KMS-11 (cell line): Measurements from ENCODE around the gene TRIM25.
"Not testable (repeated sequence)": the region's sequence is repeated elsewhere in the genome, so short reads cannot be mapped to it uniquely, and the experiment has no call there.

Experiments used
- H2AFZ ChIP-seq: fragments of 200-600 bp; sonication (generic); 2 replicates; pipeline ENCODE4 v1.6.1; 2016; ENCODE audit warnings: antibody characterized with exemption, mixed run types, low read depth
- H3K27ac ChIP-seq: fragments of 200-600 bp; sonication (generic); 2 replicates; pipeline ENCODE4 v1.6.1; 2016; ENCODE audit warnings: mild to moderate bottlenecking, mixed run types
- H3K27me3 ChIP-seq: fragments of 200-600 bp; sonication (generic); 2 replicates; pipeline ENCODE4 v1.6.1; 2017; ENCODE audit warnings: mild to moderate bottlenecking, low read depth, mixed run types, moderate library complexity; ENCODE audit not compliant: insufficient read depth
- H3K36me3 ChIP-seq: fragments of 200-600 bp; sonication (generic); 2 replicates; pipeline ENCODE4 v1.6.1; 2017; ENCODE audit warnings: mild to moderate bottlenecking, mixed run types; ENCODE audit not compliant: insufficient read depth
- H3K4me1 ChIP-seq: fragments of 200-600 bp; sonication (generic); 2 replicates; pipeline ENCODE4 v1.6.1; 2016; ENCODE audit warnings: mild to moderate bottlenecking, low read depth, mixed run types; ENCODE audit not compliant: poor library complexity, severe bottlenecking
- H3K4me2 ChIP-seq: fragments of 200-600 bp; sonication (generic); 2 replicates; pipeline ENCODE4 v1.7.0; 2016; ENCODE audit warnings: mild to moderate bottlenecking, mixed run types
- H3K4me3 ChIP-seq: fragments of 200-600 bp; sonication (generic); IDR thresholded peaks from 2 replicates; pipeline ENCODE4 v1.6.1; 2017; ENCODE audit warnings: low read depth, low read length, mixed read lengths; ENCODE audit not compliant: insufficient read depth
- H3K79me2 ChIP-seq: fragments of 200-600 bp; sonication (generic); 2 replicates; pipeline ENCODE4 v1.6.1; 2016; ENCODE audit warnings: low read depth, mixed run types; ENCODE audit not compliant: insufficient read depth
- H3K9ac ChIP-seq: fragments of 200-600 bp; sonication (generic); 2 replicates; pipeline ENCODE4 v1.6.1; 2016; ENCODE audit warnings: mild to moderate bottlenecking, mixed run types
- H4K20me1 ChIP-seq: fragments of 200-600 bp; sonication (generic); 2 replicates; pipeline ENCODE4 v1.6.1; 2016; ENCODE audit warnings: mild to moderate bottlenecking, mixed run types; ENCODE audit not compliant: insufficient read depth
- CTCF ChIP-seq: fragments of 200-600 bp; sonication (generic); conservative IDR thresholded peaks from 2 replicates; pipeline ENCODE4 v1.6.1; 2017; ENCODE audit warnings: low read depth, mild to moderate bottlenecking, antibody characterized with exemption, low read length, moderate library complexity, mixed read lengths

The TRIM25 gene

GRCh38 chr17:56943505-56944125 lies 29.8 kb upstream of the TRIM25 start:
- Histone ChIP-seq H3K27me3 (no peaks in the 10 kb centered on the region), H3K4me2 (no peak overlapping the region), H3K4me3 (no peak overlapping the region), H3K36me3 (no peaks in the 10 kb centered on the region; the same call in 1 of the 2 replicates), H3K9ac (no peak overlapping the region), H4K20me1 (no peaks in the 10 kb centered on the region), H2AFZ (no peak overlapping the region), H3K4me1 (no peaks in the 10 kb centered on the region), H3K27ac (no peak overlapping the region), H3K79me2 (no peaks in the 10 kb centered on the region)
- TF ChIP-seq CTCF, result no peak

GRCh38 chr17:56939869-56940484 lies 26.1 kb upstream of the TRIM25 start:
- Histone ChIP-seq H3K36me3 (peaks cover 4% of the 10 kb centered on the region; the same call in 1 of the 2 replicates), H3K79me2 (no peaks in the 10 kb centered on the region), H3K4me1 (no peaks in the 10 kb centered on the region), H3K4me2 (no peak overlapping the region), H3K27me3 (no peaks in the 10 kb centered on the region), H2AFZ (no peak overlapping the region), H3K4me3 (no peak overlapping the region), H3K9ac (no peak overlapping the region), H4K20me1 (no peaks in the 10 kb centered on the region), H3K27ac (no peak overlapping the region)
- peak; percentile 86 for TF ChIP-seq CTCF

- H3K4me1 ChIP-seq, H2AFZ ChIP-seq, H3K4me3 ChIP-seq, H3K27me3 ChIP-seq, H3K27ac ChIP-seq, H4K20me1 ChIP-seq, H3K36me3 ChIP-seq, H3K79me2 ChIP-seq, H3K4me2 ChIP-seq, H3K9ac ChIP-seq: not testable (repeated sequence)
Observed at GRCh38 chr17:56938206-56938605, 24.4 kb upstream of the TRIM25 start.

GRCh38 chr17:56937687-56938086 lies 23.8 kb upstream of the TRIM25 start:
- H4K20me1 ChIP-seq, result no peaks in the 10 kb centered on the region
- H3K4me3 ChIP-seq, result no peak overlapping the region
- H3K27ac ChIP-seq, result no peak overlapping the region
- no peaks in the 10 kb centered on the region for H3K27me3 ChIP-seq
- no peaks in the 10 kb centered on the region for H3K4me1 ChIP-seq
- no peak for TF ChIP-seq CTCF
- H3K4me2 ChIP-seq, result no peak overlapping the region
- H3K9ac ChIP-seq, result no peak overlapping the region
- 0 out of 2 replicates have a peak, but pooled peaks cover 4% of the 10 kb centered on the region for H3K36me3 ChIP-seq
- H2AFZ ChIP-seq, result no peak overlapping the region
- H3K79me2 ChIP-seq, result no peaks in the 10 kb centered on the region

- Histone ChIP-seq H4K20me1 (no peaks in the 10 kb centered on the region), H3K36me3 (0 out of 2 replicates have a peak, but pooled peaks cover 4% of the 10 kb centered on the region), H3K4me3 (no peak overlapping the region)
Observed at GRCh38 chr17:56936697-56937322, 23.0 kb upstream of the TRIM25 start.

More at GRCh38 chr17:56936697-56937322, 23.0 kb upstream of the TRIM25 start:
- no peak for TF ChIP-seq CTCF
- no peak overlapping the region for H2AFZ ChIP-seq
- H3K79me2 ChIP-seq, result no peaks in the 10 kb centered on the region
- no peak overlapping the region for H3K4me2 ChIP-seq
- no peak overlapping the region for H3K27ac ChIP-seq
- no peaks in the 10 kb centered on the region for H3K4me1 ChIP-seq
- no peaks in the 10 kb centered on the region for H3K27me3 ChIP-seq
- H3K9ac ChIP-seq, result no peak overlapping the region
